ENCODE data around the gene LILRB4. TPM values are rescaled to one million over a fixed set of nuclear protein-coding genes. Genes with fewer than 3 reads are reported as not detected.
"Not testable (repeated sequence)": the region's sequence is repeated elsewhere in the genome, so short reads cannot be mapped to it uniquely, and the experiment has no call there.

The LILRB4 gene
- total and polyA plus RNA-seq, 2 experiments from 2014 or later, result not detected

GRCh38 chr19:54696117-54696548, 33.3 kb downstream of the LILRB4 start:
- in situ Hi-C loops (cut with MboI), result no loop called here
- no peak for DNase-seq
- no peaks in the 10 kb centered on the region for H4K20me1 ChIP-seq (ENCODE audit: insufficient read depth)
- H3K79me2 ChIP-seq (ENCODE audit: insufficient read depth), result no peaks in the 10 kb centered on the region
- no peak overlapping the region for H3K4me3 ChIP-seq
- H3K27me3 ChIP-seq (replicated peaks; ENCODE audit: insufficient read depth), result no peaks in the 10 kb centered on the region
- no peaks in the 10 kb centered on the region for H3K4me1 ChIP-seq (ENCODE audit: insufficient read depth)
- H3F3A ChIP-seq (ENCODE audit: insufficient read depth), result no peaks in the 10 kb centered on the region
- H3K4me2 ChIP-seq (ENCODE audit: unreplicated experiment), result no peak overlapping the region
- no peaks in the 10 kb centered on the region for H3K36me3 ChIP-seq (ENCODE audit: low read depth)
- no peak overlapping the region for H2AFZ ChIP-seq
- no peak overlapping the region for H3K9ac ChIP-seq
- no peaks in the 10 kb centered on the region for H3K9me2 ChIP-seq (ENCODE audit: insufficient read depth)
- H3K9me3 ChIP-seq (ENCODE audit: low read depth), result no peaks in the 10 kb centered on the region
- no peak overlapping the region for H3K27ac ChIP-seq
- TF ChIP-seq EZH2phosphoT487 (IDR thresholded peaks at IDR 0.05; ENCODE audit: insufficient read depth, low read depth) (no peak), EZH2 (IDR thresholded peaks at IDR 0.05; ENCODE audit: insufficient read depth, poor library complexity, severe bottlenecking) (no peak)
- WGBS, 2 experiments (ENCODE audit: low coverage in 1 of 2, low lambda C conversion rate in 2 of 2, missing lambda C conversion rate in 2 of 2), result 20 to 28% methylated on average over 8 of the region's 8 CpGs

DNA sequence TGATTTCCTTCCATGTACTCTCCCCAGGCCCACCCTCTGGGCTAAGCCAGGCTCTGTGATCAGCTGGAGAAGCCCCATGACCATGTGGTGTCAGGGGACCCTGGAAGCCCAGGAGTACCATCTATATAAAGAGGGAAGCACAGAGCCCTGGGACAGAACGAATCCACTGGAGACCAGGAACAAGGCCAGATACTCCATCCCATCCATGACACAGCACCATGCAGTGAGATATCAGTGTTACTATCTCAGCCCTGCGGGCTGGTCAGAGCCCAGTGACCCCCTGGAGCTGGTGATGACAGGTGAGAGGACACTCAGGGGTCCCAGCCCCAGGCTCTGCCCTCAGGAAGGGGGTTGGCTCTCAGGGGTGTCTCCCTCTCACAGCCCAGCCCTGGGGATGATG, 34.0 kb downstream of the LILRB4 start:
- Histone ChIP-seq H3K79me2 (ENCODE audit: insufficient read depth) (no peaks in the 10 kb centered on the region), H3K9me3 (ENCODE audit: low read depth) (no peaks in the 10 kb centered on the region), H3K9ac (no peak overlapping the region), H3K36me3 (ENCODE audit: low read depth) (no peaks in the 10 kb centered on the region), H3K4me2 (ENCODE audit: unreplicated experiment) (no peak overlapping the region), H2AFZ (no peak overlapping the region), H3F3A (ENCODE audit: insufficient read depth) (no peaks in the 10 kb centered on the region), H4K20me1 (ENCODE audit: insufficient read depth) (no peaks in the 10 kb centered on the region), H3K27ac (no peak overlapping the region), H3K9me2 (ENCODE audit: insufficient read depth) (no peaks in the 10 kb centered on the region), H3K4me1 (ENCODE audit: insufficient read depth) (no peaks in the 10 kb centered on the region), H3K4me3 (no peak overlapping the region), H3K27me3 (replicated peaks; ENCODE audit: insufficient read depth) (no peaks in the 10 kb centered on the region)
- WGBS, 2 experiments (ENCODE audit: low coverage in 1 of 2, low lambda C conversion rate in 2 of 2, missing lambda C conversion rate in 2 of 2), result 8 to 16% methylated on average over 2 of the region's 2 CpGs
- in situ Hi-C loops (cut with MboI), result no loop called here
- DNase-seq, result no peak
- no peak for TF ChIP-seq EZH2phosphoT487 (IDR thresholded peaks at IDR 0.05; ENCODE audit: insufficient read depth, low read depth)
- no peak for TF ChIP-seq EZH2 (IDR thresholded peaks at IDR 0.05; ENCODE audit: insufficient read depth, poor library complexity, severe bottlenecking)

DNA sequence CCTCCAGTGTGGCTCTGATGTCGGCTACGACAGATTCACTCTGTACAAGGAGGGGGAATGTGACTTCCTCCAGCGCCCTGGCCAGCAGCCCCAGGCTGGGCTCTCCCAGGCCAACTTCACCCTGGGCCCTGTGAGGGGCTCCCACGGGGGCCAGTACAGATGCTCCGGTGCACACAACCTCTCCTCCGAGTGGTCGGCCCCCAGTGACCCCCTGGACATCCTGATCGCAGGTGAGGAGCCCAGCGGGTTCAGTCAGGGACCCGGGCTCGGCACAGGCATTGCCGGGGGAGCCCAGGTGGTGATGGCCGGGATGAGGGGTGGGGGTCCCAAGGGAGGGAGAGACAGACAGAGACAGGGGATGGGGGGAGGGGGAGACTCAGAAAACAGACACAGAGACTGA, 34.9 kb downstream of the LILRB4 start:
- H3K9me2 ChIP-seq (ENCODE audit: insufficient read depth); H3K27me3 ChIP-seq (replicated peaks; ENCODE audit: insufficient read depth); H3K4me3 ChIP-seq; H2AFZ ChIP-seq; H3F3A ChIP-seq (ENCODE audit: insufficient read depth); H3K4me2 ChIP-seq (ENCODE audit: unreplicated experiment); H3K9me3 ChIP-seq (ENCODE audit: low read depth); H3K79me2 ChIP-seq (ENCODE audit: insufficient read depth); DNase-seq; H3K36me3 ChIP-seq (ENCODE audit: low read depth); in situ Hi-C loops (cut with MboI); H4K20me1 ChIP-seq (ENCODE audit: insufficient read depth); H3K4me1 ChIP-seq (ENCODE audit: insufficient read depth); H3K27ac ChIP-seq; H3K9ac ChIP-seq: not testable (repeated sequence)
- WGBS, 2 experiments (ENCODE audit: low coverage in 1 of 2, low lambda C conversion rate in 2 of 2, missing lambda C conversion rate in 2 of 2), result 35 to 37% methylated on average over 6 to 13 of the region's 13 CpGs

DNA sequence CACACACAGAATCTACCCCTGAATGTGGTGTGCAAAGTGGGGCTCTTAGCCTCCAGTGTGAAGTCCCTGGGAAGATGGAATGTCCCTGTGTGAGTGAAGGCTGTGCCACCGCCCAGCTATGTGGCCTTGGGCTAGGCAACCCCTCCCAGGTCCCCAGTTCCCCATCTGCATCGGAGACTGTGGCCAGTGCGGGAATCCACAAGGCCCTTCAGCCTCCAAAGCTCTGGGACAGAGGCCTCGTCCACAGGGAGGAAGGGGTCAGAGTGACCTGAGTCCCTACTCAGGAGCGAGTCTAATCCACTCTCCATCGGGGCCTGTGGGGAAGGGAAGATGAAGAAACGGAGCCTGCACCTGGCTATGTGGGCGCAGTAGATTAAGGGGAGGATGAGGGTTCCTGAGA, 42.1 kb downstream of the LILRB4 start:
- no peak for DNase-seq
- TF ChIP-seq EZH2phosphoT487 (IDR thresholded peaks at IDR 0.05; ENCODE audit: insufficient read depth, low read depth), result no peak
- TF ChIP-seq EZH2 (IDR thresholded peaks at IDR 0.05; ENCODE audit: insufficient read depth, poor library complexity, severe bottlenecking), result no peak
- in situ Hi-C loops (cut with MboI), result no loop called here
- Histone ChIP-seq H3K4me2 (ENCODE audit: unreplicated experiment) (no peak overlapping the region), H3K9me2 (ENCODE audit: insufficient read depth) (no peaks in the 10 kb centered on the region), H3K27ac (no peak overlapping the region), H4K20me1 (ENCODE audit: insufficient read depth) (no peaks in the 10 kb centered on the region), H3K4me1 (ENCODE audit: insufficient read depth) (no peaks in the 10 kb centered on the region), H2AFZ (no peak overlapping the region), H3K4me3 (no peak overlapping the region), H3K9me3 (ENCODE audit: low read depth) (no peaks in the 10 kb centered on the region), H3K36me3 (ENCODE audit: low read depth) (no peaks in the 10 kb centered on the region), H3K27me3 (replicated peaks; ENCODE audit: insufficient read depth) (no peaks in the 10 kb centered on the region), H3K79me2 (ENCODE audit: insufficient read depth) (no peaks in the 10 kb centered on the region), H3F3A (ENCODE audit: insufficient read depth) (no peaks in the 10 kb centered on the region), H3K9ac (no peak overlapping the region)
- 27 to 32% methylated on average over 7 to 8 of the region's 8 CpGs for WGBS, 2 experiments (ENCODE audit: low coverage in 1 of 2, low lambda C conversion rate in 2 of 2, missing lambda C conversion rate in 2 of 2)

DNA sequence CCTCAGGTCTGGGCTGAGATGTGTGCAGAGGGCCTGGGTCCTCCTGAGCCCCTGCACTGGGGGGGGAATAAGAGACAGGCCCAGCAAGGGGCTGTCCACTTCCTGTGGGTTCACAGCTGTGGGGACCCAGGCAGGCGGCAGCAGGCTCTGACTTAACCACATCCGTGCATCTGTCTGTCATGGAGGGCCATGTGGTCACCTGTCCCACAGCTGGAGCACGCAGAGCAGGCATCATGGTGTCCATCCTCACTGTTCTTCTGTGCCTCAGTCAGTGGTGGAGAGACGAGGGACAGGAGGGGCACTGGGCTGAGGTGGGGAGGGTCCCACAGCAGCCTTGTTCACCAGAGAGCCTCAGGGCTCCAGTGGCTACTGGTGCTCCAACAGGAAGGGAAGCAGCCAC, 45.2 kb downstream of the LILRB4 start:
- no peaks in the 10 kb centered on the region for H3K36me3 ChIP-seq (ENCODE audit: low read depth)
- H3K79me2 ChIP-seq (ENCODE audit: insufficient read depth), result no peaks in the 10 kb centered on the region
- H4K20me1 ChIP-seq (ENCODE audit: insufficient read depth), result no peaks in the 10 kb centered on the region
- no peak overlapping the region for H3K27ac ChIP-seq
- H3K9me3 ChIP-seq (ENCODE audit: low read depth), result no peaks in the 10 kb centered on the region
- no peaks in the 10 kb centered on the region for H3K9me2 ChIP-seq (ENCODE audit: insufficient read depth)
- no peak overlapping the region for H3K4me3 ChIP-seq
- H3F3A ChIP-seq (ENCODE audit: insufficient read depth), result no peaks in the 10 kb centered on the region
- H3K4me1 ChIP-seq (ENCODE audit: insufficient read depth), result no peaks in the 10 kb centered on the region
- in situ Hi-C loops (cut with MboI), result no loop called here
- no peak overlapping the region for H2AFZ ChIP-seq
- TF ChIP-seq EZH2 (IDR thresholded peaks at IDR 0.05; ENCODE audit: insufficient read depth, poor library complexity, severe bottlenecking) (no peak), EZH2phosphoT487 (IDR thresholded peaks at IDR 0.05; ENCODE audit: insufficient read depth, low read depth) (no peak)
- no peak overlapping the region for H3K4me2 ChIP-seq (ENCODE audit: unreplicated experiment)
- 33 to 41% methylated on average over 4 of the region's 4 CpGs for WGBS, 2 experiments (ENCODE audit: low coverage in 1 of 2, low lambda C conversion rate in 2 of 2, missing lambda C conversion rate in 2 of 2)
- DNase-seq, result no peak
- no peaks in the 10 kb centered on the region for H3K27me3 ChIP-seq (replicated peaks; ENCODE audit: insufficient read depth)
- H3K9ac ChIP-seq, result no peak overlapping the region
